NCI-H460 (cell line): ENCODE measurements around the gene FILIP1L. TPM values are rescaled to one million over a fixed set of nuclear protein-coding genes. Genes with fewer than 3 reads are reported as not detected.

Experiments used
- DNase-seq: peaks from one replicate; pipeline ENCODE4 v3.0.0-alpha.2; 2016; ENCODE audit warnings: low read depth; ENCODE audit errors: extremely low read depth
- total RNA-seq: library from RNA; depleted of rRNA; stranded (reverse); fragments of >200 nt; shearing (Covaris generic); gene quantifications from 2 replicates; pipeline ENCODE4 v1.2.3, GENCODE V29; 2014

Gene FILIP1L
- total RNA-seq, 1 experiment from 2014 or later = 0.05 TPM

DNA sequence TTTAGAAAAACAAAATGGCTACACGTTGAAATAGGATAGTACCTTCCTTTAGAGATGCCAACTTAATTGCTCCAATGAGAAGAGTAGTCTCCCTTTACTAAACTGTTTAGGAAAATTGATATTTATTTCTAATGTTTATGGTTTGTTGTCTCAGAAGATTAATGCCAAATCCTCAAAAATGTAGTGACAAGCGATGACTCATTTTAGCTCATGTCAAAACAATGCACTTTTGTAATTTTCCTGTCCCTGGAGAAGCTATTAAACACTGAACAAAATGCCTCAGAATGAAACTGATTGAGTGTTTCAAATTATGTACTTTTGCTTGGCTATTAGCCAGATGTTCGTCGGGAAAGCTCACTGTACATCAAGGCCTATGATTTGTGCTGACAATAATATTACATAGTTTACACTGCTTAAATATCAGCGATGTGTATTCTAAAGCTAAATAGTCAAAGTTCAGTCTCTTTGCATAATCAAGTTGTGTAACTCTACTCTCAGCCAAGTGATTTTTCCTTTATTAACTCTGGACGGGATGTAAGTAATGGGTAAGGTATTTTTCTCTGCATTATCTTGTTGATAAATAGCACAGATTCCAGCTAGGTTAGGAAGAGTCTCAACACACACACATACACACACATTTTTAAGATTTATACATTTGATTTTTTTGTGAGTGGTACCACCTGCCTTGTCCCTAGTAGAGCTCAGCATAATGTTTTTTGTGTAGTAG lies 212.9 kb downstream of the FILIP1L start:
- DNase-seq = peak; percentile 27

DNA sequence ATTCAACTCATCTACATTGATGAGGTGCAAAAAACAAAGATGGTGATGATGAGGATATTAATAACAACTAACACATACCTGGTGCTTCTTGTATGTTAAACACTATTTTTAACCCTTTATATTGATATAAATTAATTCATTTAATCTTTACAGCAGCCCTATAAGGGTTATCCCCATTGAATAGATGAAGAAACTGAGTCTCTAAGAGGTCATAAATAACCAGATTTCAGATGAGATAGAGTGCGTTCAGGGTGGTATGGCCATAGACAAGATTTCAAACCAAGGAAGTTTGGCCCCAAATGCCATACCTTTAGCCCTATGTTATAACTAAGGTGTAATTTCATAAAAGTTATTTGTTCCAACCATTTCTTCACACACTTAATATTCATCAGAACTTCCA lies 214.1 kb downstream of the FILIP1L start:
- no peak for DNase-seq

DNA sequence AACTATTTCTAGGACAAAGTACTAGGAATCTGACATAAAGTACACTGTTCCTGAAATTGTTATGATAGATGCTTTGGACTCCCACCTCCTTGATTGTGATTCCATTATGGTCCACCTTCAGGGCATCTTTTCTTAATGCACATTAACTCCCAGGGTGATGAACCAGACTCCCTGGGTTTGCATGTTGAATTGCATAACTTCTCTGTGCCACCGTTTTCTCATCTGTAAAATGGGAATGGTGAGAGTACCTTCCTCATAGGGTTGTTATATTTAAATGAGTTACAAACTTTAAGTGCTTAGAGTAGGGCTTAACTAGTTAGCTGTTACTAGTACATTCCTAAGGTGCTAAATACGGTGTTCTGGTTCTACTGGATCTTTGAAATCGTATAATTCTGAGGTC lies 214.7 kb downstream of the FILIP1L start:
- DNase-seq = no peak

DNA sequence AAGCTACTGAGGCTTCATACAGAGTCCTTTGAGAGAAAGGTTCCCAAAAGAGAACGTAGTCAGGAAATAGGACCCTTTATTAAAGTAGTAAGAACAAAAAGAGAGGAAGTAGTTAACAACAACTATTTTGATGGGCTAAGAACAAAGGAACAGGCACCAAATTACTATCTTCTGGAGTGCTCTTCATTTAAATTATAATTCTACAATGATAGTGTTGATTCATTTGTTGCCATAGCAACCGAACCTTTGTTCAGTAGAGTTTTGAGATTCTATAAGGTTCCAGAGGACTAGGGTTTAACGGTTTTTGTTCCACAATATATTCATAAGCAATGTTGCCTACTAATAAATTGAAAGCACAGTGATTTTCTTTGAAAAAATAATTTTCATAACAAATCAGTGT lies 217.8 kb downstream of the FILIP1L start:
- no peak for DNase-seq

DNA sequence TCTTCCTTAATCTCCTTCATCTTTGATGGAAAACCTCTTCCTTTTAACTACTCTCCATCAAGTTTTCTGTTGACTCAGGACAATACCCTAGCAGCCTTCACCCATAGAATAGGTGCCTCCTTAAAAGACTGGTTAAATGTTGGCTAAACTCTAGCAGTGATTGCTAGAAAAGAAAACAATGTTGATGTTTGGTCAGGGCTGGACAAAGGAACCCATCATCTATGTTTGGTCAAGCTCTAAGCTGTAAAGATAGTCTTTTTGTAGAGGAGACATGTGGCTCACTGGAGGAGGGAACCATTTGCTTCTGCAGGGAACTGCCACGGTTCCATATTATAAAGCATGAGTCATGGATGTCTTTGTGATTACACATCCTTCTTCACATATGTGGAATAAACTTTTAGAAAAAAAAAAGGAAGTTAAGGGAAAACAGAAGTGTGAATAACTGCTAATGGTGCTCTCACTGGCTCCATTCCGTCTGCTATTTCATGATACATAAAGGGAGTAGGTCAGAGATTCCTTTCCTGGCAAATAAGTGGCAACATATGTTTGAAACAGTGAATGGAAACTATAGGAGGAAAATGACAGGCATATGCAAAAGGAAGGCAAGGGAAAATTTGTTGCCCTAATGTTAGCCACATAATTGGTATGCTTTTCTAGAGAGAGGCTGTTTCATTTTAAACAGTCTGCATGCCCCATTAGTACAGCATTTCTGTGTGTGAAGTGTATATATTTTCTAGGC lies 218.4 kb downstream of the FILIP1L start:
- peak; percentile 27 for DNase-seq

DNA sequence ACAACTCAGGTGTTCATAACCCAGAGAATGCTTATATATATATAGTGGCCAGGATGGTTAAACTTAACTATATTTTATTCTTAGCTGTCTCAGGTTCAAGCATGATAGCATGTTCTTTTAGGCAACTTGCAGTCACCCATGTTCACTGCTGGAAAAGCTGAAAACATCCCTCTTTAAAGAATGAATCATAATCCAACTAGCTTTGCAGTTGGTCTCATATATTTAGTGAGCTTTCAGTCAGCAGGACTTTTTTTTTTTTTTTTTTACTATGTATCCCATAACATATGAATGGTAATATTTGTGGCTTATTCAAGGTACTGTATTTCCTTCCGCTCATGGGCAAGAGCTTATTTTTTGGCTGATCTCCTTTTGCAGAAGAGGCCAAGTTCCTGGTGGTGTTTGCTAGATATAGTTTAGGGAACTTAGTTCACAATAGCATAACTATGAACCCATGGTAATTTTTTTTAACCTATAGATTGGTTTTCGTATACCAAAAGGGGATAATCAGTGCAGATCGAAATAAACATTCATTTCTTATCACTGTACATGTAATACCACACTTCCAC lies 219.1 kb downstream of the FILIP1L start:
- no peak for DNase-seq

DNA sequence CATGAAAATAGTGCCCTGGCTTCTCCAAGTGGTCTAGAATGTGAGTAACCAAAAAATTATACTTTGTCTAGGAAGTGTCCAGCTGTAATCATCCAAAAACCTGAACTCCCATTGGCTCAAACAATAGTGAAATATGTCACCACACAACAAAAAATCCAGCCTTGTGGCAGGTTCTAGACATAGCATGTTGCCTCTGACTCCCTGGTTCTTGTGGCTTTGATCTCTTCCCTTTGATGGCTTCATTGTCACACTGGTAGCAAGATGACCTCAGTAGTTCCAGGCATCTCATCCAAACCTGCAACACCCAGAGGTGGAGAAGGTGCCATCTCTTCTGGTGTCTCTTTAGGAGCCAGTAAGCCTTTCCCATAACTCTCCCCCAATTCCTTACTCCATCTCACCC lies 222.0 kb downstream of the FILIP1L start:
- DNase-seq = no peak

DNA sequence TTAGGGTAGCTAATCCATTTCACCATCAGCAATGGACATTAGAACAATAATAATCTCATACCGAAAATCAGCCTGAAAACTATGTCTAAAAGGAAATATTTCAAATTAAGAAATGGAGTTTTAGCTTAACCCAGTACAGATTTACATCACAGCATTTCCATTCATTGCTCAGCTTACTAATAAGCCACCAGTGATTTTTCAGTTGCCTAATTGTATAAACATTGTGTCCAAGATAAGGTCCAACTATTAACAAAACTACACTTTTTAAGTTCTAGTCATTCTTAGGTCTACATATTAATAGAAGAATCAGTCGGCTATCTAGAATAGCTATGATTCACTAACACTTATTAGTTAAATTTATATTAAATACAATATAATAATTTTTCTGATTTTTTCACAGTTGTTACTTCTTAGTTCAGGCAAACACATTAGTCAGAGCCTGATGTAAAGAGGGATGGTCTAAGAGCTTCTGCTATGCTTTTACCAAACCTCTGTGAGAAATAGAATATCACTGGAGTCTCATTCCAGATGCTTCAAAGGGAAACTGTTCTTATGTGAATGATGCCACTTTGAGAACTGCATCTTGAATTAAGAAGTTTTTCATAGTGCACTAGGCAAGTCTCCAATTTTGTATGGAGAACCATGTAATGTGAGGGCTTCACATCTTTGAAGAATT lies 222.6 kb downstream of the FILIP1L start:
- no peak for DNase-seq

DNA sequence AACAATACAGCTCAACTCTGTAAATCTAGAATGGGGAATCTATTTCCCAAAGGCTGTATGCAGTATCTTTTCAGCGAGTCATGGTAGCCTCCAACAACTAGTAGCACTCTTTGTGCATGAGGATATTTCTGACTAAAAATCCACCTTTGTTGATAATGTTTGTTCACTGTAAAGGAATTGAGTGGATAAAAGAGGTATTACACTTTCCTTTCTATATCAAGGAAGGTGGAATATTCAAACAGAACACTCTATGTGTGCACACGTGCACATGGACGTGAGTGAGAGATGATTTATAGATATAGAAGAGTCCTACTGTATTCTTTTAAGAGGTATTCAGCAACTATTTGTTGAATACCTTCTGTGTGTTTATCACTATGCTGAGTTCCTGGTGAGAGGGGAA lies 228.4 kb downstream of the FILIP1L start:
- DNase-seq = no peak

DNA sequence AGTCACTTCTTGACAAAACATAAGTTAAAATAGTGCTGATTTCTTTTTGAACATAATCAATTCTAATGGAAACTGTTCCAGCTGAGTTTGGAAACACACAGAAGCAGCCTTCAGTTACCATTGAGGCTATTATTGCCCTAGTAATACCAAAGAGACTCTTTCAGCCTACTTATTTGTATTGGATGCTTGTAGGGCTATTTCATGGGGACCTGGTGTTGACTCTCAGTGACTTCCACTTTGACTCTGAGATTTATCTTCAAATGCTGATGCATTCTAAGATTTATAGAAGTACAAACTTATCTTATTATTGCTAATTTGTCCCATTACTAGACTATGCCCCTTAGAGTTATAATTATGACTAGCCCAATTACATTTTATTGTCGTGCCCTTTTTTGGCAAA lies 229.2 kb downstream of the FILIP1L start:
- no peak for DNase-seq

DNA sequence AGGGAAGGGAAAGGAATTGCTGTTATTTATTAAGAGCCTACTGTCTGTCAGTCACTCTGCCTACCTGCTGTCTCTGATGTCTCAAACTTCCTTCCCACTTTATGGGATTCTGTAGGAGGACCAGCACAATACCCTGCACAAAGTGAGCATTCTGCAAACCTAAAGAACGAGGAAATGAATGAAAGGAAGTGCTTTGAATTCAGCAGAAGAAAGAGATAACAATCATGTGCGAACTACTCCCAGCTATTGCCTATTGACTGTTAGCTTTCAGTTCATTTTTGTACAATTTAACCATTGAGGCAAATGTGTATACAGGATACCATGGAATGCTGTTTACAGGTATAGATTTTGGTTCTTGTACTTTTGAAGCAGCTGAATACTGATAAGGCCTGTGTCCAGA lies 229.8 kb downstream of the FILIP1L start:
- DNase-seq = no peak

DNA sequence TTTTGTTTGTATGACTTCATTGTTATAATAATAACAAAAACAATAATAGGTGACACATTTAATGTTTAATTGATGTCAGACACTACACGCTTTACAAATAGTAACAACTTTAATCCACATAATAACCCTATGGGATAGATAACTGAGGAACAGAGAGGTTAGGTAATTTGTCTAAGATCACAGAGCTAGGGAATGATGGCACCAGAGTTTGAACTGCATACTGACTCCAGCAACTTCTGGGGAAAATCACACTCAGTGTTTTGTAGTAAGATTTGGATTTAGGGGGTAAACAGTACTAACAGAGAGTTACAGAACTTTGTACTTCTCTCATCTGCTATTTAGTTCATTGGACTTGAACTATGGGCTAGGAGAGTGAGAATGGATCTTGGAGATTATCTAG lies 230.6 kb downstream of the FILIP1L start:
- DNase-seq = no peak

DNA sequence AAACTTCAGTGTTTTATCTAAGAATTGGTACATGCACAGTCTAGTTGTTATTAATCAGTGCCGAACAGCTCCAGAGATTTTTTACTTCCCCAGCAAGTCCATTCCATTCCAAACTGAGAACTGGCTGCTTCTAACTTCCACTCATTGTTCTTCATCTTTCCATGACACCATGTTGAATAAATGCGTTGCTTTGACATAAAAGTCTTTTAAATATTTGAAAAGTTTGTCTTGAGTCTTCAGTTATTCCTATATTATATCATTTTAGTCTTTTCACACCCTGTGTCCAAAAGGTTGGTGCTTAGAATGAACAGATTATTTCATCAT lies 231.2 kb downstream of the FILIP1L start:
- no peak for DNase-seq

DNA sequence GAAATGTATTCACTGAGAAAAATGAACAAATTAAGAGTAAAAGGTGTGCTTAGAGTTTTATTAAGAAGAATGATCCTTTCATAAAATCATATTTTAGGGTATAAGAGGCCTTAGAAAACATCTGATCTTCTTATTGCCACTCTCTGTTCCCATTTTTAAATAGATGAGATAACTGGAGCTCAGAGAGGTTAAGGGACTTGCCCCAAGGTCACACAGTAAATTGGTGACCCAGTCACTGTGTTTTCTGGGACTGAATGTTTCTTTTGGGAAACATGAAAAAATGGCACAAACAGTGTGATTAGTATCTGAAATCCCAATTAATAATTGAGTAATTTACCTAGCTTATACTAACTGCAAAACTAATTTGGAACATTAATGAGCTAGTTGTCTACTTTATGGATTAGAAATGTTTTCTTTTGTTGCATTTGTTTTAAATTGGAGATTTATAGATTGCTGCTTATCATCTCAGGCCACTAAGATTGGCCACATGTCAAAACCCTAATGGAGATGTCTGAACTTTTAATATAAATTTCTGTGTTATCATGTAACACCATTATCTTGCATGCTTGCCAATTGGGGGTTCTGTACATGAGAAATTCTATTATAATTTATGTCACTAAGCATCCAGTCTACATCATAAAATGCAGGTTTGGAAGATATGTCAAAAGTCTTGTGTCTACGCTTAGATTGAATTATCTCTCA lies 231.7 kb downstream of the FILIP1L start:
- DNase-seq = no peak

DNA sequence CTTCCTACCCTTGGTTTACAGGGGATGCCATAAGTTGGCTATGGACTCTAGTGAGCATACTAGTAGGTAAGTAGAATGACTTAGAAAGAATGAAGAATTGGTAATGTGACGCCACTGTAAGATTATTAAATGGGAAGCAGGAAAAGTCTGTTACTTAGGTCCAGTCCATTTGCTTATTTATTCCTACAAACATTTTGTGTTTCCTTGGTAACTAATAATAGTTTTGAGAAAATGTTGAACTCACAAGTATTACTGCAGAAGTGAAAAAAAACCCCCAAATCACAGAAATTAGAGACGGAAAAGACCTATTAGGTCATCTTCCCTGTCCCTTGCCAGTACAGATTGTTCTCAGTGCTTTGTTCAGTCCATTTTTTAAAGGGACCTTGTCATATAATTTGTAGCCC lies 233.2 kb downstream of the FILIP1L start:
- no peak for DNase-seq

DNA sequence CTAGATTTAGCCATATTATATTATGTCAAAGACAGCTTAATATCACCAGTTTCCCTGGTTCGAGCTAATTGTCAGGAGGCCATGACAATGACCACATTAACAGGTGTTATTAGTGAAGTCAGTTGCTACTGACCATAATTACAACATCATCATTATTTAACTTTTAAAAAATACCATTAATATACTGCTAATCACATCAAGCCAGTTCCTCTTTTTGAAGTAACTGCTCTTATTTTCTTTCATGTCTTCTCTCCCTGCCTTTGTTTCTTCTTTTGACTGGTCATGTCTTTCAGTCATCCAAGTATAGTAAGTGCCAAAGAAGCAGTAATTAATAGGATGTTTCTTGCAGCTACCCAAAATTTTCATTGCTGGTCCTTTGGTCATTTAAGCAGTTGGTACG lies 235.0 kb downstream of the FILIP1L start:
- no peak for DNase-seq

DNA sequence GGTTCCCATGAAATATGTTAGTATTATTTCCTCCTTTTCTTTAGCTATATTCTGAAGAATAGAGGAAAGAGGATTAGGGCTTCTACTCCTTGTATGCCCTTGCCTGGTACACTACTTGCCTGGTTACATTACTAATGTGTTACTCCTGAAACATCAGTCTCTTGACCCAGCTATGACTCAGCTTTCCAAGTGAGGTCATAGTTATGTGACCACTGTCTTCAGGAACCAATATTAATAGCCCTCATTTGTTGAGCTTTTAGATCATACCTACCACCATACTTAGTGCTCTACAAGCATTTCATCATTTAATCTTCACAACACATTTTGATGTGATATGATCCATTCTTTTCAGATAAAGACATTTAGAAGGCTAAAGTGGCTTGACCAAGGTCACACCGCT lies 236.3 kb downstream of the FILIP1L start:
- no peak for DNase-seq

DNA sequence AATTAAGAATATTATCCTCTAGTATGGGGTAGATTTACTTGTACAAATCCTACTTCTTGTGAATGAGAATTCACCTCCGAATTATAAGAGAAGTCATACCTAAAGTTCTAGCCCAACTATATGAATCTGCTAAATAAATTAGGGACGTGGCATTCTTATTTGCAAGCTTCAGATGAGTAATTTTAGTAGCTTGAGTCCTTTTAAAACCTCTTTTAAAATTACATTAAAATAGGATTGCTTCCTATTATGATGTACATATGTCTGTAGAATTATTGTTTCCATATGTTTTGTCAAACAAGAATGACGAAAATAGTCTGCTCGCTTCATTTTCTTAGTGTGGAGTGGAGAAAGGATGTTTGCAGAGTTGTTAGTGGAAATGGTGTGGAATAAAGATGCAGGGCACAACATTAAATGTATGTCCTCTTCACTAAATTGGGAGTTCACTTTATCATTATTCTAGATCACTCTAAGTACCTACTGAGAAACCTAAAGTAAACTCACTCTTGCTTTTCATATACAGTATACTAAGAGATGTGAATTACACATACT lies 237.2 kb downstream of the FILIP1L start:
- DNase-seq = no peak

DNA sequence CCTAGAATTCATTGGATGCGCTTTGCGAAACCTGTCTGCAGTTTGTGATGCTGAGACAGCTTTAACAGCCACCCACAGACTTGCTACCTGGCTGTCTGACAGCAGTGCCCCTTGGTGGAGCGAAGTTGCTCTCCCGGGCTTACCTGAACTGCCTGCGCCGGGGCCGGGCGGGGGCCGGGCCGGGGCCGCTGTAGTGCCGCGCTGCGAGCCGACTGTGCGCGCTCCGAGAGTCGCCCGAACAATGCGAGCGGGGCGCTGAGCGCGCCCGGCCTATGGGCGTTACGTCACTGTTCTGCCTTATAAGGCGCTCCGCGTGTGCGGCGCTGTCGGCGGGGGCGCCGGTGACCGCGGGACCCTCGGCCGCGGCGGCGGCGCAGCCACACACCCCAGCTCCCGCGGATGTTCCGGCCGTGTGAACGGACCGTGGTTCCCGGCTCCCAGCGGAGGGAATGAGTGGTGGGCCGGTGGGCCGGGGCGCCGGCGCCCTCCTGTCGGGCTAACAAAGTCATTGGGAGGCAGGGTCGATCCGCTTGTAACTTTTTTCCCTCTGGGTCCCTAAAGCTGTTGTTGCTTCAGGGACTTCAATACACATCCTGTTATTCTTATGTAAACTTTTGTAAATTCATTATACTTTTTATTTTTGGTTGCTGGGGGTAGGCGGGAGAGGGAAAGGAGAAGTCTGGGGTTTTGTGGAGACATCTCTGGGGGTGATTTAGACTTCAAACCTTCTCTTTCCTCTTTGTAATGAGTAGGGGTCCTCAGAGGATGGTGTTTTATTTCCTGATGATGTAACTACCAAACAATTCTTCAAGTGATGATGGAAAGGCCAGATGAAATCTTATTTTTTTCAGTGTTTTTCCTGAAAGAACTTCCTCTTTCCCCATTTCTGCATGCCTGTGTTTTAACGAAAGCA lies 238.1 kb downstream of the FILIP1L start:
- peak; percentile 34 for DNase-seq

DNA sequence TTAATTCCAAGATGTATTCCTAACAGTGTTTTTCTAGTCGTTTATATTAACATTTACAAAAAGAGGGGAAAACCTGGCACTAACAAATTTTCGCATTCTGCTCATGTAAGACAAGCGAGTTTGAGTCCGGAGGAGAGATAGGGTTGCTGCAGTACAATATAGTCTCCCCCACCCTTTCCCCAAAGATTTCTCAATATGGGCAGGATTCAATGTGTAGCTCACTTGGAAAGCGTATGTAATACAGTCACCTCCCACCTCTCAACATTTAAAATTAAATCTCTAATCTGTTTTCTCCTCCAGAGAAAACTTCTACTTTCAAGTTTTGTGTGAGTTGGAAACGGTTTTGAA lies 238.7 kb downstream of the FILIP1L start:
- no peak for DNase-seq
